Right lobe of liver (tissue), 6 donors: ENCODE data around the gene PLOD3. TPM values are rescaled to one million over a fixed set of nuclear protein-coding genes. Genes with fewer than 3 reads are reported as not detected.

Source experiments
- ATAC-seq, 4 donors: fragments of 200-7000 bp; cut with Tn5 transposase; one replicate each; pipeline ENCODE4 v1.9.1; 2020; ENCODE audit warnings: mild to moderate bottlenecking in 4 of 4, moderate library complexity in 4 of 4
- DNase-seq, 3 donors: peaks; one replicate each; pipeline ENCODE4 v3.0.0-alpha.2; 2020
- H3K27ac ChIP-seq, 3 donors: fragments of 200-600 bp; one replicate each; pipeline ENCODE4 v1.8.0; 2022
- H3K27me3 ChIP-seq, 2 donors: fragments of 200-600 bp; one replicate each; pipeline ENCODE4 v1.8.0; 2022
- H3K36me3 ChIP-seq, 4 donors: fragments of 200-600 bp; sonication (generic) in 1 of 4; one replicate each; pipeline versions ENCODE4 v1.5.1 to v1.8.0; 2017 to 2022; ENCODE audit warnings: control low read depth in 1 of 4
- H3K4me1 ChIP-seq, 4 donors: fragments of 200-600 bp; sonication (generic) in 1 of 4; one replicate each; pipeline versions ENCODE4 v1.5.1 to v1.8.0; 2017 to 2022; ENCODE audit warnings: control low read depth in 1 of 4
- H3K4me3 ChIP-seq, 3 donors: fragments of 200-600 bp; one replicate each; pipeline ENCODE4 v1.8.0; 2022
- H3K9me3 ChIP-seq, 4 donors: fragments of 200-600 bp; sonication (generic) in 1 of 4; one replicate each; pipeline versions ENCODE4 v1.5.1 to v1.8.0; 2017 to 2022; ENCODE audit warnings: control low read depth in 1 of 4
- POLR2A ChIP-seq: fragments of 450-650 bp; IDR thresholded peaks from one replicate; pipeline ENCODE4 v1.6.1; 2017; ENCODE audit warnings: antibody characterized with exemption, mild to moderate bottlenecking
- WGBS: methylation state at CpG from one replicate; pipeline ENCODE4 v1.1.6; 2018; ENCODE audit warnings: low coverage, low lambda C conversion rate; ENCODE audit not compliant: insufficient coverage; ENCODE audit errors: missing lambda C conversion rate; 5-methylcytosine and 5-hydroxymethylcytosine counted together
- intact Hi-C, 2 donors: fragments of 100-400 bp; cut with DNase I; formaldehyde crosslinking; loops; one replicate each; pipeline versions ENCODE4 v1.11.2 to v1.14.1; 2022
- total RNA-seq, 6 experiments: library from RNA; depleted of rRNA in 2 of 6; stranded (reverse); fragments of >200 nt in 2 of 6; fragmentation: NEBNext Ultra II Directional in 3 of 6; extraction: Animal tissue kit (Norgen Biotek cat#: 25700) in 3 of 6; gene quantifications; one replicate each; pipeline versions ENCODE4 v1.1.0 to v1.2.4, GENCODE V29; 2016 to 2023
- TF ChIP-seq, protein P1 (sequence below), 4 donors: fragments of 200-600 bp in 3 of 4; fragments of 450-650 bp in 1 of 4; IDR thresholded peaks; one replicate each; pipeline versions ENCODE4 v1.5.1 to v1.8.0; 2016 to 2022; ENCODE audit warnings: antibody characterized with exemption in 4 of 4, mild to moderate bottlenecking in 2 of 4
- donor health status: DM: no; HTN: yes; CAD: no.
- donor health status: DM: no; HTN: no; CAD: no.
- donor health status: DM: no; HTN: no; CAD: no.
- donor health status: DM: no; HTN: yes; CAD: no.
- donor health status: DM: no; HTN: yes; CAD: no.

Gene PLOD3
- total RNA-seq, 6 experiments from 2014 or later = 41.7 to 57.5 (median 54.3) TPM

- Histone ChIP-seq H3K4me1 (peaks cover 0 to 20% (median 0%) of the 10 kb centered on the region in 4 donors), H3K27me3 (peaks cover 5 to 42% of the 10 kb centered on the region in 2 donors), H3K9me3 (no peaks in the 10 kb centered on the region), H3K4me3 (no peak overlapping the region), H3K36me3 (no peaks in the 10 kb centered on the region), H3K27ac (no peak overlapping the region)
- 10% methylated on average over 10 of the region's 17 CpGs for WGBS
- intact Hi-C loops = no loop called here
- ATAC-seq (no peak), DNase-seq (no peak)
- TF ChIP-seq, protein P1, sequence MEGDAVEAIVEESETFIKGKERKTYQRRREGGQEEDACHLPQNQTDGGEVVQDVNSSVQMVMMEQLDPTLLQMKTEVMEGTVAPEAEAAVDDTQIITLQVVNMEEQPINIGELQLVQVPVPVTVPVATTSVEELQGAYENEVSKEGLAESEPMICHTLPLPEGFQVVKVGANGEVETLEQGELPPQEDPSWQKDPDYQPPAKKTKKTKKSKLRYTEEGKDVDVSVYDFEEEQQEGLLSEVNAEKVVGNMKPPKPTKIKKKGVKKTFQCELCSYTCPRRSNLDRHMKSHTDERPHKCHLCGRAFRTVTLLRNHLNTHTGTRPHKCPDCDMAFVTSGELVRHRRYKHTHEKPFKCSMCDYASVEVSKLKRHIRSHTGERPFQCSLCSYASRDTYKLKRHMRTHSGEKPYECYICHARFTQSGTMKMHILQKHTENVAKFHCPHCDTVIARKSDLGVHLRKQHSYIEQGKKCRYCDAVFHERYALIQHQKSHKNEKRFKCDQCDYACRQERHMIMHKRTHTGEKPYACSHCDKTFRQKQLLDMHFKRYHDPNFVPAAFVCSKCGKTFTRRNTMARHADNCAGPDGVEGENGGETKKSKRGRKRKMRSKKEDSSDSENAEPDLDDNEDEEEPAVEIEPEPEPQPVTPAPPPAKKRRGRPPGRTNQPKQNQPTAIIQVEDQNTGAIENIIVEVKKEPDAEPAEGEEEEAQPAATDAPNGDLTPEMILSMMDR (IDR thresholded peaks at IDR 0.05) = no peak
- no peak for TF ChIP-seq POLR2A
These were observed 46.6 kb downstream of the PLOD3 start for GRCh38 chr7:101170617-101171441.

- DNase-seq (peak; percentile 75 to 77 (median 75)), ATAC-seq (peak; percentile 66 to 74 (median 70))
- H3K36me3 ChIP-seq = no peaks in the 10 kb centered on the region
- 2% methylated on average over 26 of the region's 33 CpGs for WGBS
- peaks cover 5 to 41% of the 10 kb centered on the region in 2 donors for H3K27me3 ChIP-seq
- no peaks in the 10 kb centered on the region for H3K9me3 ChIP-seq
- TF ChIP-seq POLR2A = no peak
- TF ChIP-seq, protein P1 (IDR thresholded peaks at IDR 0.05) = peak; percentile 69 to 89 (median 86)
- H3K4me3 ChIP-seq = no peak overlapping the region
- intact Hi-C loops = loop anchor here in 1 of 2 donors (10.0 kb wide), 1 partner anchor 115 kb away; no protein-coding TSS in a partner anchor
- no peak overlapping the region for H3K27ac ChIP-seq
- peaks cover 0 to 29% (median 0%) of the 10 kb centered on the region in 4 donors for H3K4me1 ChIP-seq
These were observed 47.4 kb downstream of the PLOD3 start for GRCh38 chr7:101169838-101170551.

DNA sequence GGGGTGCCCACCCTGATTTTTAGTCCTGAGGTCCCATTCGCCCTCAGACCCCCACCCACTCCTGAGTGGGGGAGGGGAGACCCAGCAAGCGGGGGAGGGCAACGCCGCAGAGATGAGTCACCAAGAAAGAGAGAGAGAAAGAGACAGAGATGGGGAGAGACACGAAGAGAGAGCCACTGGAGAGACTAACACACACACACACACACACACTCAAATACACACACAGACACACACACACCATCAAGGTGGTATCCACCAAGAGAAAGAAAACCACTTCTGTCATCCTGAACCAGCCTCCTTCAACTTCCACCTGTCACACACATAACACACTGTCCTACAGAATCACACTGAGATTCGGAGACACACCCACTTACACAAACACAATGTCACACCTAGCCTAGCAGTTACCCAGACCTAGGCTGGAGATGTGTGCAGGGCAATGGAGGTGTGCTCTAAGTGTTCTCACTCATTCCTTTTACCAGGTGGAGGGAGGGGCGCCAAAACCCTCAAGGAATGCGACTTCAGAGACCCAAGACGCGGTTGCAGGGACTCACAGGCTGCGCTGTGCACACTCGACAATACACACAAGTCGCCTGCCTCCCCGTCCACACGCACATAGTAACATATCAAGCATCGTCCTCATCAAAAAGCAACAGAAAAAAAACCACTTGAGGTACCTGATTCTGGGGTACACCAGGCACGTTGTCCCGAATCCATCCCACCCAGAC lies 48.1 kb downstream of the PLOD3 start:
- no peaks in the 10 kb centered on the region for H3K9me3 ChIP-seq
- no peak overlapping the region for H3K27ac ChIP-seq
- WGBS = under 1% methylated on average over 14 of the region's 18 CpGs
- no peaks in the 10 kb centered on the region for H3K36me3 ChIP-seq
- intact Hi-C loops = loop anchor here in 1 of 2 donors (10.0 kb wide), 1 partner anchor 116 kb away; no protein-coding TSS in a partner anchor
- ATAC-seq = no peak
- H3K4me3 ChIP-seq = no peak overlapping the region
- H3K4me1 ChIP-seq = peaks cover 0 to 30% (median 0%) of the 10 kb centered on the region in 4 donors
- DNase-seq = no peak
- TF ChIP-seq POLR2A = no peak
- TF ChIP-seq, protein P1 (IDR thresholded peaks at IDR 0.05) = no peak
- peaks cover 5 to 41% of the 10 kb centered on the region in 2 donors for H3K27me3 ChIP-seq

GRCh38 chr7:101168412-101169049 lies 48.9 kb downstream of the PLOD3 start:
- no peak overlapping the region for H3K4me3 ChIP-seq
- H3K27ac ChIP-seq = no peak overlapping the region
- H3K27me3 ChIP-seq = peaks cover 5 to 36% of the 10 kb centered on the region in 2 donors
- WGBS = 3% methylated on average over 5 of the region's 6 CpGs
- DNase-seq = no peak
- H3K9me3 ChIP-seq = no peaks in the 10 kb centered on the region
- H3K36me3 ChIP-seq = no peaks in the 10 kb centered on the region
- intact Hi-C loops = loop anchor here in 1 of 2 donors (10.0 kb wide), 1 partner anchor 116 kb away; no protein-coding TSS in a partner anchor
- no peak for ATAC-seq
- TF ChIP-seq POLR2A = no peak
- TF ChIP-seq, protein P1 (IDR thresholded peaks at IDR 0.05) = no peak
- H3K4me1 ChIP-seq = peaks cover 0 to 26% (median 0%) of the 10 kb centered on the region in 4 donors
